GM23338 (cell line): ENCODE results near the gene ZFY. TPM values are rescaled to one million over a fixed set of nuclear protein-coding genes. Genes with fewer than 3 reads are reported as not detected.

Experiments used
- ATAC-seq: fragments of 200-7000 bp; cut with Tn5 transposase; 3 replicates; pipeline ENCODE4 v1.9.1; 2020
- DNase-seq: peaks from one replicate; pipeline ENCODE4 v3.0.0-alpha.2; 2015; ENCODE audit warnings: low spot score
- H2AFZ ChIP-seq: fragments of 200-600 bp; sonication (generic); 2 replicates; pipeline ENCODE4 v1.8.0; 2016; ENCODE audit warnings: antibody characterized with exemption, mild to moderate bottlenecking, moderate library complexity
- H3F3A ChIP-seq: fragments of 200-600 bp; sonication (generic); replicated peaks from 2 replicates; pipeline ENCODE4 v1.8.0; 2017; ENCODE audit warnings: antibody characterized with exemption, mixed run types, low read depth
- H3K27ac ChIP-seq: fragments of 200-600 bp; sonication (generic); 2 replicates; pipeline ENCODE4 v1.6.1; 2016; ENCODE audit warnings: low read depth
- H3K27me3 ChIP-seq: fragments of 200-600 bp; sonication (generic); 2 replicates; pipeline ENCODE4 v1.8.0; 2016; ENCODE audit warnings: mild to moderate bottlenecking, mixed run types, moderate library complexity; ENCODE audit not compliant: insufficient read depth
- H3K36me3 ChIP-seq: fragments of 200-600 bp; sonication (generic); 2 replicates; pipeline ENCODE4 v1.8.0; 2016; ENCODE audit warnings: mild to moderate bottlenecking; ENCODE audit not compliant: insufficient read depth
- H3K4me1 ChIP-seq: fragments of 200-600 bp; sonication (generic); 2 replicates; pipeline ENCODE4 v1.8.0; 2016; ENCODE audit warnings: mild to moderate bottlenecking, moderate library complexity; ENCODE audit not compliant: insufficient read depth
- H3K4me2 ChIP-seq: fragments of 200-600 bp; sonication (generic); 2 replicates; pipeline ENCODE4 v1.7.1; 2017; ENCODE audit warnings: mixed run types
- H3K4me3 ChIP-seq: fragments of 200-600 bp; sonication (generic); 2 replicates; pipeline ENCODE4 v1.6.1; 2016; ENCODE audit warnings: mixed run types
- H3K79me2 ChIP-seq: fragments of 200-600 bp; sonication (generic); replicated peaks from 2 replicates; pipeline ENCODE4 v1.8.0; 2017; ENCODE audit warnings: mild to moderate bottlenecking; ENCODE audit not compliant: insufficient read depth
- H3K9me2 ChIP-seq: fragments of 200-600 bp; sonication (generic); 2 replicates; pipeline ENCODE4 v1.8.0; 2017; ENCODE audit not compliant: insufficient read depth
- H4K20me1 ChIP-seq: fragments of 200-600 bp; sonication (generic); replicated peaks from 2 replicates; pipeline ENCODE4 v1.8.0; 2017; ENCODE audit warnings: mild to moderate bottlenecking; ENCODE audit not compliant: insufficient read depth
- H3K27ac Mint-ChIP-seq: 2 replicates; pipeline ENCODE4 v1.8.0; 2020; ENCODE audit warnings: inconsistent platforms, mild to moderate bottlenecking, moderate library complexity, mixed read lengths
- H3K27me3 Mint-ChIP-seq: 3 replicates; pipeline ENCODE4 v1.8.0; 2022; ENCODE audit warnings: low read depth, mild to moderate bottlenecking, moderate library complexity, mixed read lengths, inconsistent platforms; ENCODE audit not compliant: insufficient read depth, poor library complexity
- H3K36me3 Mint-ChIP-seq: 3 replicates; pipeline ENCODE4 v1.8.0; 2021; ENCODE audit warnings: low read depth, mild to moderate bottlenecking, inconsistent platforms, moderate library complexity, mixed read lengths
- H3K4me1 Mint-ChIP-seq: 3 replicates; pipeline ENCODE4 v1.8.0; 2020; ENCODE audit warnings: mild to moderate bottlenecking, inconsistent platforms, mixed read lengths
- H3K4me3 Mint-ChIP-seq: 3 replicates; pipeline ENCODE4 v1.8.0; 2021; ENCODE audit warnings: moderate library complexity, mild to moderate bottlenecking, inconsistent platforms, mixed read lengths
- H3K9me3 Mint-ChIP-seq: 3 replicates; pipeline ENCODE4 v1.8.0; 2020; ENCODE audit warnings: moderate library complexity, mild to moderate bottlenecking, inconsistent platforms, mixed read lengths
- EZH2 ChIP-seq: fragments of 200-600 bp; sonication (generic); IDR thresholded peaks from one replicate; pipeline ENCODE4 v1.8.0; 2017; ENCODE audit warnings: antibody characterized with exemption, mild to moderate bottlenecking, low read depth; ENCODE audit not compliant: unreplicated experiment
- EZH2phosphoT487 ChIP-seq: fragments of 200-600 bp; sonication (generic); IDR thresholded peaks from one replicate; pipeline ENCODE4 v1.8.1; 2018; ENCODE audit warnings: antibody characterized with exemption; ENCODE audit not compliant: unreplicated experiment
- JUNB ChIP-seq: IDR thresholded peaks from one replicate; pipeline ENCODE4 v1.6.1; 2016; ENCODE audit warnings: antibody characterized with exemption; ENCODE audit not compliant: unreplicated experiment
- NANOG ChIP-seq: IDR thresholded peaks from 2 replicates; pipeline ENCODE4 v1.6.1; 2016; ENCODE audit warnings: antibody characterized with exemption, borderline replicate concordance
- POLR2AphosphoS5 ChIP-seq: IDR thresholded peaks from 2 replicates; pipeline ENCODE4 v1.6.1; 2016; ENCODE audit warnings: antibody characterized with exemption, low read depth
- ZNF114 ChIP-seq: fragments of 250-450 bp; sonication (Bioruptor Pico); IDR thresholded peaks from 2 replicates; pipeline ENCODE4 v1.5.0; 2020; ENCODE audit warnings: mild to moderate bottlenecking, moderate library complexity
- ZNF331 ChIP-seq: fragments of 250-450 bp; sonication (Bioruptor Pico); IDR thresholded peaks from 2 replicates; pipeline ENCODE4 v1.5.0; 2020; ENCODE audit warnings: low read depth, mild to moderate bottlenecking, moderate library complexity
- polyA plus RNA-seq: library from polyadenylated mRNA; unstranded; fragments of >200 nt; fragmentation: Nextera tagmentation; extraction: Ambion mirVana; gene quantifications from 2 replicates; pipeline ENCODE4 v1.2.1, GENCODE V29; 2016
- total RNA-seq: library from RNA; depleted of rRNA; stranded (reverse); fragments of >200 nt; shearing (Covaris generic); gene quantifications from 2 replicates; pipeline ENCODE4 v1.2.3, GENCODE V29; 2014
- TF ChIP-seq, protein P1 (sequence below): IDR thresholded peaks from 2 replicates; pipeline ENCODE4 v1.6.1; 2016; ENCODE audit warnings: antibody characterized with exemption
- TF ChIP-seq, protein P2 (sequence below): fragments of 250-450 bp; sonication (Bioruptor Pico); IDR thresholded peaks from 2 replicates; pipeline ENCODE4 v1.5.0; 2020; ENCODE audit warnings: mild to moderate bottlenecking, moderate library complexity
- TF ChIP-seq, protein P3 (sequence below): IDR thresholded peaks from one replicate; pipeline ENCODE4 v1.6.1; 2018; ENCODE audit warnings: antibody characterized with exemption; ENCODE audit not compliant: unreplicated experiment
- TF ChIP-seq, protein P4 (sequence below), 2 experiments: fragments of 200-600 bp in 1 of 2; sonication (generic) in 1 of 2; conservative IDR thresholded peaks; 2 replicates each; pipeline versions ENCODE4 v1.5.1 to v1.6.1; 2016 to 2017; ENCODE audit warnings: antibody characterized with exemption in 2 of 2, low read depth in 2 of 2, mild to moderate bottlenecking in 2 of 2, moderate library complexity in 1 of 2

ZFY gene
- total and polyA plus RNA-seq, 2 experiments from 2014 or later, result 4.5 to 9.4 TPM

DNA sequence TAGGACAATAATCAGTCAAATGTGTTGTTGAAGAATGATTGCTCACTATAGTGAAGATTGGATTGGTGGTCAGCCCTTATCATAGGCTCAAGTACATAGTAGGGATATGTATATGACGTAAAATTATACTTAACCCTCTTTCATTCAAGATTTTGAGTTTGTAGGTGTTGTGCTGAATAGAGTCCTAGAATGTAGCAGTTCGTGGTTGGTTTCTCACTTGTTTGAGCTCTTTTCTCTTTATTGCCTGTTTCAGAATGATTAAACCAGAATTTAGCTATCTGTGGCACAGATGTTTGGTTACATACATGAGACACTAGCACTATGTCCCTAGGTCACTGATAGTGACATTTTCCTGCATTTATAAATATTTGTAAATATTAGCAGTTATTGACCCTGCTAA, 15.5 kb downstream of the ZFY start:
- H3K27ac ChIP-seq, result no peak overlapping the region
- no peak for DNase-seq
- Mint-ChIP-seq H3K36me3 (peaks cover 15% of the 10 kb centered on the region; the same call in 2 of the 3 replicates), H3K27ac (no peak overlapping the region), H3K4me3 (no peak overlapping the region), H3K27me3 (no peaks in the 10 kb centered on the region), H3K4me1 (peaks cover 24% of the 10 kb centered on the region), H3K9me3 (no peaks in the 10 kb centered on the region)
- no peaks in the 10 kb centered on the region for H3K9me2 ChIP-seq
- TF ChIP-seq, protein P1, sequence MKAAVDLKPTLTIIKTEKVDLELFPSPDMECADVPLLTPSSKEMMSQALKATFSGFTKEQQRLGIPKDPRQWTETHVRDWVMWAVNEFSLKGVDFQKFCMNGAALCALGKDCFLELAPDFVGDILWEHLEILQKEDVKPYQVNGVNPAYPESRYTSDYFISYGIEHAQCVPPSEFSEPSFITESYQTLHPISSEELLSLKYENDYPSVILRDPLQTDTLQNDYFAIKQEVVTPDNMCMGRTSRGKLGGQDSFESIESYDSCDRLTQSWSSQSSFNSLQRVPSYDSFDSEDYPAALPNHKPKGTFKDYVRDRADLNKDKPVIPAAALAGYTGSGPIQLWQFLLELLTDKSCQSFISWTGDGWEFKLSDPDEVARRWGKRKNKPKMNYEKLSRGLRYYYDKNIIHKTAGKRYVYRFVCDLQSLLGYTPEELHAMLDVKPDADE, result no peak
- TF ChIP-seq, protein P2, sequence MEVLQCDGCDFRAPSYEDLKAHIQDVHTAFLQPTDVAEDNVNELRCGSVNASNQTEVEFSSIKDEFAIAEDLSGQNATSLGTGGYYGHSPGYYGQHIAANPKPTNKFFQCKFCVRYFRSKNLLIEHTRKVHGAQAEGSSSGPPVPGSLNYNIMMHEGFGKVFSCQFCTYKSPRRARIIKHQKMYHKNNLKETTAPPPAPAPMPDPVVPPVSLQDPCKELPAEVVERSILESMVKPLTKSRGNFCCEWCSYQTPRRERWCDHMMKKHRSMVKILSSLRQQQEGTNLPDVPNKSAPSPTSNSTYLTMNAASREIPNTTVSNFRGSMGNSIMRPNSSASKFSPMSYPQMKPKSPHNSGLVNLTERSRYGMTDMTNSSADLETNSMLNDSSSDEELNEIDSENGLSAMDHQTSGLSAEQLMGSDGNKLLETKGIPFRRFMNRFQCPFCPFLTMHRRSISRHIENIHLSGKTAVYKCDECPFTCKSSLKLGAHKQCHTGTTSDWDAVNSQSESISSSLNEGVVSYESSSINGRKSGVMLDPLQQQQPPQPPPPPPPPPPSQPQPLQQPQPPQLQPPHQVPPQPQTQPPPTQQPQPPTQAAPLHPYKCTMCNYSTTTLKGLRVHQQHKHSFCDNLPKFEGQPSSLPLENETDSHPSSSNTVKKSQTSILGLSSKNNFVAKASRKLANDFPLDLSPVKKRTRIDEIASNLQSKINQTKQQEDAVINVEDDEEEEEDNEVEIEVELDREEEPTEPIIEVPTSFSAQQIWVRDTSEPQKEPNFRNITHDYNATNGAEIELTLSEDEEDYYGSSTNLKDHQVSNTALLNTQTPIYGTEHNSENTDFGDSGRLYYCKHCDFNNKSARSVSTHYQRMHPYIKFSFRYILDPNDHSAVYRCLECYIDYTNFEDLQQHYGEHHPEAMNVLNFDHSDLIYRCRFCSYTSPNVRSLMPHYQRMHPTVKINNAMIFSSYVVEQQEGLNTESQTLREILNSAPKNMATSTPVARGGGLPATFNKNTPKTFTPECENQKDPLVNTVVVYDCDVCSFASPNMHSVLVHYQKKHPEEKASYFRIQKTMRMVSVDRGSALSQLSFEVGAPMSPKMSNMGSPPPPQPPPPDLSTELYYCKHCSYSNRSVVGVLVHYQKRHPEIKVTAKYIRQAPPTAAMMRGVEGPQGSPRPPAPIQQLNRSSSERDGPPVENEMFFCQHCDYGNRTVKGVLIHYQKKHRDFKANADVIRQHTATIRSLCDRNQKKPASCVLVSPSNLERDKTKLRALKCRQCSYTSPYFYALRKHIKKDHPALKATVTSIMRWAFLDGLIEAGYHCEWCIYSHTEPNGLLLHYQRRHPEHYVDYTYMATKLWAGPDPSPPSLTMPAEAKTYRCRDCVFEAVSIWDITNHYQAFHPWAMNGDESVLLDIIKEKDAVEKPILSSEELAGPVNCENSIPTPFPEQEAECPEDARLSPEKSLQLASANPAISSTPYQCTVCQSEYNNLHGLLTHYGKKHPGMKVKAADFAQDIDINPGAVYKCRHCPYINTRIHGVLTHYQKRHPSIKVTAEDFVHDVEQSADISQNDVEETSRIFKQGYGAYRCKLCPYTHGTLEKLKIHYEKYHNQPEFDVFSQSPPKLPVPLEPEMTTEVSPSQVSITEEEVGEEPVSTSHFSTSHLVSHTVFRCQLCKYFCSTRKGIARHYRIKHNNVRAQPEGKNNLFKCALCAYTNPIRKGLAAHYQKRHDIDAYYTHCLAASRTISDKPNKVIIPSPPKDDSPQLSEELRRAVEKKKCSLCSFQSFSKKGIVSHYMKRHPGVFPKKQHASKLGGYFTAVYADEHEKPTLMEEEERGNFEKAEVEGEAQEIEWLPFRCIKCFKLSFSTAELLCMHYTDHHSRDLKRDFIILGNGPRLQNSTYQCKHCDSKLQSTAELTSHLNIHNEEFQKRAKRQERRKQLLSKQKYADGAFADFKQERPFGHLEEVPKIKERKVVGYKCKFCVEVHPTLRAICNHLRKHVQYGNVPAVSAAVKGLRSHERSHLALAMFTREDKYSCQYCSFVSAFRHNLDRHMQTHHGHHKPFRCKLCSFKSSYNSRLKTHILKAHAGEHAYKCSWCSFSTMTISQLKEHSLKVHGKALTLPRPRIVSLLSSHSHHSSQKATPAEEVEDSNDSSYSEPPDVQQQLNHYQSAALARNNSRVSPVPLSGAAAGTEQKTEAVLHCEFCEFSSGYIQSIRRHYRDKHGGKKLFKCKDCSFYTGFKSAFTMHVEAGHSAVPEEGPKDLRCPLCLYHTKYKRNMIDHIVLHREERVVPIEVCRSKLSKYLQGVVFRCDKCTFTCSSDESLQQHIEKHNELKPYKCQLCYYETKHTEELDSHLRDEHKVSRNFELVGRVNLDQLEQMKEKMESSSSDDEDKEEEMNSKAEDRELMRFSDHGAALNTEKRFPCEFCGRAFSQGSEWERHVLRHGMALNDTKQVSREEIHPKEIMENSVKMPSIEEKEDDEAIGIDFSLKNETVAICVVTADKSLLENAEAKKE (CRISPR knock-in tag), result no peak
- TF ChIP-seq, protein P3, sequence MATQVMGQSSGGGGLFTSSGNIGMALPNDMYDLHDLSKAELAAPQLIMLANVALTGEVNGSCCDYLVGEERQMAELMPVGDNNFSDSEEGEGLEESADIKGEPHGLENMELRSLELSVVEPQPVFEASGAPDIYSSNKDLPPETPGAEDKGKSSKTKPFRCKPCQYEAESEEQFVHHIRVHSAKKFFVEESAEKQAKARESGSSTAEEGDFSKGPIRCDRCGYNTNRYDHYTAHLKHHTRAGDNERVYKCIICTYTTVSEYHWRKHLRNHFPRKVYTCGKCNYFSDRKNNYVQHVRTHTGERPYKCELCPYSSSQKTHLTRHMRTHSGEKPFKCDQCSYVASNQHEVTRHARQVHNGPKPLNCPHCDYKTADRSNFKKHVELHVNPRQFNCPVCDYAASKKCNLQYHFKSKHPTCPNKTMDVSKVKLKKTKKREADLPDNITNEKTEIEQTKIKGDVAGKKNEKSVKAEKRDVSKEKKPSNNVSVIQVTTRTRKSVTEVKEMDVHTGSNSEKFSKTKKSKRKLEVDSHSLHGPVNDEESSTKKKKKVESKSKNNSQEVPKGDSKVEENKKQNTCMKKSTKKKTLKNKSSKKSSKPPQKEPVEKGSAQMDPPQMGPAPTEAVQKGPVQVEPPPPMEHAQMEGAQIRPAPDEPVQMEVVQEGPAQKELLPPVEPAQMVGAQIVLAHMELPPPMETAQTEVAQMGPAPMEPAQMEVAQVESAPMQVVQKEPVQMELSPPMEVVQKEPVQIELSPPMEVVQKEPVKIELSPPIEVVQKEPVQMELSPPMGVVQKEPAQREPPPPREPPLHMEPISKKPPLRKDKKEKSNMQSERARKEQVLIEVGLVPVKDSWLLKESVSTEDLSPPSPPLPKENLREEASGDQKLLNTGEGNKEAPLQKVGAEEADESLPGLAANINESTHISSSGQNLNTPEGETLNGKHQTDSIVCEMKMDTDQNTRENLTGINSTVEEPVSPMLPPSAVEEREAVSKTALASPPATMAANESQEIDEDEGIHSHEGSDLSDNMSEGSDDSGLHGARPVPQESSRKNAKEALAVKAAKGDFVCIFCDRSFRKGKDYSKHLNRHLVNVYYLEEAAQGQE, result no peak
- TF ChIP-seq ZNF331 (CRISPR knock-in tag) (no peak), POLR2AphosphoS5 (no peak), EZH2 (no peak), JUNB (no peak), ZNF114 (no peak), EZH2phosphoT487 (no peak), NANOG (no peak)
- TF ChIP-seq, protein P4, sequence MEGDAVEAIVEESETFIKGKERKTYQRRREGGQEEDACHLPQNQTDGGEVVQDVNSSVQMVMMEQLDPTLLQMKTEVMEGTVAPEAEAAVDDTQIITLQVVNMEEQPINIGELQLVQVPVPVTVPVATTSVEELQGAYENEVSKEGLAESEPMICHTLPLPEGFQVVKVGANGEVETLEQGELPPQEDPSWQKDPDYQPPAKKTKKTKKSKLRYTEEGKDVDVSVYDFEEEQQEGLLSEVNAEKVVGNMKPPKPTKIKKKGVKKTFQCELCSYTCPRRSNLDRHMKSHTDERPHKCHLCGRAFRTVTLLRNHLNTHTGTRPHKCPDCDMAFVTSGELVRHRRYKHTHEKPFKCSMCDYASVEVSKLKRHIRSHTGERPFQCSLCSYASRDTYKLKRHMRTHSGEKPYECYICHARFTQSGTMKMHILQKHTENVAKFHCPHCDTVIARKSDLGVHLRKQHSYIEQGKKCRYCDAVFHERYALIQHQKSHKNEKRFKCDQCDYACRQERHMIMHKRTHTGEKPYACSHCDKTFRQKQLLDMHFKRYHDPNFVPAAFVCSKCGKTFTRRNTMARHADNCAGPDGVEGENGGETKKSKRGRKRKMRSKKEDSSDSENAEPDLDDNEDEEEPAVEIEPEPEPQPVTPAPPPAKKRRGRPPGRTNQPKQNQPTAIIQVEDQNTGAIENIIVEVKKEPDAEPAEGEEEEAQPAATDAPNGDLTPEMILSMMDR (conservative IDR thresholded peaks at IDR 0.05; ENCODE audit: low read depth in 2 of 2), result no peak
- H3K79me2 ChIP-seq, result peaks cover 70% of the 10 kb centered on the region
- H2AFZ ChIP-seq, result no peak overlapping the region
- H3K27me3 ChIP-seq, result no peaks in the 10 kb centered on the region
- ATAC-seq, result no peak
- no peak overlapping the region for H3K4me2 ChIP-seq
- no peaks in the 10 kb centered on the region for H3K36me3 ChIP-seq
- peaks cover 24% of the 10 kb centered on the region for H3K4me1 ChIP-seq
- H4K20me1 ChIP-seq, result no peaks in the 10 kb centered on the region
- H3F3A ChIP-seq, result no peaks in the 10 kb centered on the region
- H3K4me3 ChIP-seq, result no peak overlapping the region
